Mucosa of descending colon (tissue), 3 donors: Measurements from ENCODE around the gene CNTNAP2. TPM values are rescaled to one million over a fixed set of nuclear protein-coding genes. Genes with fewer than 3 reads are reported as not detected.
A peak's percentile ranks its signal among the peaks of the same experiment; 100 is the strongest.

Experiments used
- ATAC-seq: fragments of 200-7000 bp; cut with Tn5 transposase; one replicate; pipeline ENCODE4 v1.9.1; 2020; ENCODE audit warnings: mild to moderate bottlenecking, moderate library complexity
- DNase-seq, 3 donors: peaks; one replicate each; pipeline ENCODE4 v3.0.0-alpha.2; 2020
- H3K36me3 ChIP-seq: fragments of 200-600 bp; one replicate; pipeline ENCODE4 v1.8.0; 2021; ENCODE audit warnings: low read depth, mild to moderate bottlenecking
- H3K4me1 ChIP-seq: fragments of 200-600 bp; one replicate; pipeline ENCODE4 v1.8.0; 2021; ENCODE audit warnings: low read depth, mild to moderate bottlenecking
- H3K4me3 ChIP-seq: fragments of 200-600 bp; one replicate; pipeline ENCODE4 v1.8.0; 2021; ENCODE audit warnings: mild to moderate bottlenecking
- H3K9me3 ChIP-seq: fragments of 200-600 bp; one replicate; pipeline ENCODE4 v1.8.0; 2021; ENCODE audit warnings: mild to moderate bottlenecking
- intact Hi-C, 2 donors: fragments of 100-400 bp; cut with DNase I in 1 of 2; cut with micrococcal nuclease in 1 of 2; formaldehyde crosslinking; loops; one replicate each; pipeline versions ENCODE4 v1.11.0 to v1.11.1; 2022; cut with DNase I, micrococcal nuclease
- total RNA-seq, 3 donors: library from RNA; stranded (reverse); fragmentation: NEBNext Ultra II Directional in 2 of 3; extraction: Animal tissue kit (Norgen Biotek cat#: 25700) in 2 of 3; gene quantifications; one replicate each; pipeline versions ENCODE4 v1.2.1 to v1.2.4, GENCODE V29; 2021 to 2023
- TF ChIP-seq, protein P1 (sequence below): fragments of 200-600 bp; IDR thresholded peaks from one replicate; pipeline ENCODE4 v1.8.0; 2022; ENCODE audit warnings: antibody characterized with exemption, mild to moderate bottlenecking
- donor health status: DM: no; HTN: no; CAD: no; lungs with moderate emphysema.
- donor health status: DM: no; HTN: no; CAD: no.
- donor health status: DM: no; HTN: yes; CAD: no.

CNTNAP2 gene
- total RNA-seq, 3 donors from 2014 or later = 3.1 to 5.9 (median 4.2) TPM

DNA sequence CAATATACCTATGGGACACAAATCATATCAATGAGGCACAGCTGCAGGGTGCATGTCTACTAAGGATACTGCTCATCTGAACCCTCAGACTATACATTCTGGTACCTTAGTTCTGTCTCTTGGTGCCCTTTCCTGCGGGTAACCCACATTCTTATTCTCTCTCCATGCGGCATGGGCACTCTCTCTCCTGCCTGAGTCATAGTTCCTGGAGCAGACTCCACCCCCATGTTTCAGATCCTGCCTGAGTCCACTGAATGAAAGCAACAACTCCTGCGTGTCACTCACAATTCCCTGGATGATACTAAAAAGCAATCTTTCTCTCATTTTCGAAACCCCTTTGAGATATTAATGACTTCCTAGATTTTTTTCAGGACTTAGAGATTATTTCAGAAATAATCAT, 1820.8 kb downstream of the CNTNAP2 start:
- no peaks in the 10 kb centered on the region for H3K9me3 ChIP-seq
- H3K4me3 ChIP-seq = no peak overlapping the region
- ATAC-seq = peak; percentile 24
- intact Hi-C loops = no loop called here
- H3K36me3 ChIP-seq = no peaks in the 10 kb centered on the region
- TF ChIP-seq, protein P1, sequence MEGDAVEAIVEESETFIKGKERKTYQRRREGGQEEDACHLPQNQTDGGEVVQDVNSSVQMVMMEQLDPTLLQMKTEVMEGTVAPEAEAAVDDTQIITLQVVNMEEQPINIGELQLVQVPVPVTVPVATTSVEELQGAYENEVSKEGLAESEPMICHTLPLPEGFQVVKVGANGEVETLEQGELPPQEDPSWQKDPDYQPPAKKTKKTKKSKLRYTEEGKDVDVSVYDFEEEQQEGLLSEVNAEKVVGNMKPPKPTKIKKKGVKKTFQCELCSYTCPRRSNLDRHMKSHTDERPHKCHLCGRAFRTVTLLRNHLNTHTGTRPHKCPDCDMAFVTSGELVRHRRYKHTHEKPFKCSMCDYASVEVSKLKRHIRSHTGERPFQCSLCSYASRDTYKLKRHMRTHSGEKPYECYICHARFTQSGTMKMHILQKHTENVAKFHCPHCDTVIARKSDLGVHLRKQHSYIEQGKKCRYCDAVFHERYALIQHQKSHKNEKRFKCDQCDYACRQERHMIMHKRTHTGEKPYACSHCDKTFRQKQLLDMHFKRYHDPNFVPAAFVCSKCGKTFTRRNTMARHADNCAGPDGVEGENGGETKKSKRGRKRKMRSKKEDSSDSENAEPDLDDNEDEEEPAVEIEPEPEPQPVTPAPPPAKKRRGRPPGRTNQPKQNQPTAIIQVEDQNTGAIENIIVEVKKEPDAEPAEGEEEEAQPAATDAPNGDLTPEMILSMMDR = no peak
- H3K4me1 ChIP-seq = no peaks in the 10 kb centered on the region
- DNase-seq = no peak

DNA sequence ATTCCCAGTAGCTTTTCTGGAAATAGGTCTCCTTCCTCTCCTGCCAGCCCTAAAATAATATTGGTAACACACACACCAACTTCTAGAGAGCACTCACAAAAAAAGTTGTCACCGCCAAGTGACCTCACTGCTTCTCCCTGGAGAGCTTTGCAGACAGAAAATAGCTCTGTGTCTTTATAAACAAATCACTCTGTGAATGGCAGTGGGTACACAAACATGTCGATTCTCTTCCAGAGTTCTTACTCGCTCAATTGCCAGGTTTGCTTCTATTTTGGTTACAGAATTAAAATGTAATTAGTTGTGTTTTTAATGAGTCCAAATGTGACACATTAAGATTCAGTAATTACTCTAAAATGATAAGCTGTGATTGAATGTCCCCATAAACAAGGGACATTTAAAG, 1824.8 kb downstream of the CNTNAP2 start:
- DNase-seq = no peak
- no peak for ATAC-seq
- no peaks in the 10 kb centered on the region for H3K9me3 ChIP-seq
- H3K36me3 ChIP-seq = no peaks in the 10 kb centered on the region
- TF ChIP-seq, protein P1 = no peak
- intact Hi-C loops = no loop called here
- H3K4me1 ChIP-seq = no peaks in the 10 kb centered on the region
- no peak overlapping the region for H3K4me3 ChIP-seq

DNA sequence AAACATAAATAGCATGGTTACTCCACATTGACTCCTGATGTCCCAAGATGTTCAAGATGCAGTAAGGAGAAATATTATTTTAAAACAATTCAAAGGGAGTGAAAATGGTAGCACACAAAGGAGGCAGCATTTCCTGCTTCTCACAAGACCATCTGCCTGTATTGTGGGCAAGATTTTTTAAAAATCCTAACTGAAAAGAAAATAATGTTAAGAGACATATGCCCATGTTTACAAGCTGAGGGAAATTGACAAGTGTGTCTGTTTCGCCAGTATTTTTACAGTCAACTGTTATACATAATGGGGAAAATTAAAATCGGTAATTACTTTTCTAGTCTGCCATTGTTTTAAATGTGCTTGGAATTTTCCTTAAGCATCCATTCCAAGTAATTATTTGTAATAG, 1827.7 kb downstream of the CNTNAP2 start:
- no peaks in the 10 kb centered on the region for H3K36me3 ChIP-seq
- no peaks in the 10 kb centered on the region for H3K4me1 ChIP-seq
- ATAC-seq = no peak
- no peak overlapping the region for H3K4me3 ChIP-seq
- no peaks in the 10 kb centered on the region for H3K9me3 ChIP-seq
- TF ChIP-seq, protein P1 = no peak
- intact Hi-C loops = no loop called here
- no peak for DNase-seq

DNA sequence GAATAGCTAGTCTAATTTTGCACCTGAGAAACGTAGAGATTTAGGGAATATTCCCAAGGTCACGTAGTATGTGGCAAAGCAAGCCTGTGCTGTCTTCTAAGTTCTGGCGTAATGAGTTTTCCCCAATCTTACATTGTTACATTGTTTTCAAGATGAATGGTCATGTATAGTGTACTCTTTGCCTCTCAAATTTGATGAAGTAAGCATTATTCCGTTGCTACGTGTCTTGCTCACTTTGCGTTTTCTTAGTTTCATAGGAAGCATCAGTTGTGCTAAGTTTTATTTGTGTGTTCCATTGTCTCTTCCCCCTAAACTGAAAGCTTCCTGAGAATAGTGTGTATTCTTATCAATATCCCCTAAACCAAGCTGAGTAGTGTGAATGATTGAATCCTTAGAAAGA, 1836.3 kb downstream of the CNTNAP2 start:
- DNase-seq (no peak), ATAC-seq (no peak)
- Histone ChIP-seq H3K36me3 (no peaks in the 10 kb centered on the region), H3K4me1 (no peaks in the 10 kb centered on the region), H3K9me3 (no peaks in the 10 kb centered on the region), H3K4me3 (no peak overlapping the region)
- intact Hi-C loops = no loop called here
- TF ChIP-seq, protein P1 = no peak

DNA sequence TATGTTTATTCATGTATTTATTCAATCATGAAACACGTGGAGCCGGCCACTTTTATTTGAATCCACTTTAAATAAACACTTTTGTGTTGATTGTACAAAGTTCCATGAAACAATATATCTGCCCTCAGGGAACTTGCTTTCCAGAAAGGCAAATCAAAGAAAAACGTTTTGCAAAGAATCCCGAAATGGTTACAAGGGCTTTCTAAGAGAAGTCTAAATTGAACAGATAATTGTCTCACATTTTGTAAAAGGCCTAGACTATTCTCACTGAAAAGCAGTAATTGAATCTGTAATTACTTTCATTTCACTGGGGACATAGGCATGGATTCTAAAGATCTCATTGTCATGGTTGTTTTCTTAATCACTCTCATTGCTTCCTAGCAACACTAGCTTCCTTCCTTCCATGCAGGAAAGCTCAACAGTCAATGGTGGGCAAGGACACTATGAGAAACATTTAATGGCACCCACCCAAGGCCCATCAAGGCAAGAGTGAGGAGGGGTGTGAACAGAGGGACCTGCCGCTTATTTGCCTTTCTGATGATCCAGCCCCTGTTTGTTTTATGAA, 1851.5 kb downstream of the CNTNAP2 start:
- intact Hi-C loops = no loop called here
- Histone ChIP-seq H3K4me3 (no peak overlapping the region), H3K36me3 (no peaks in the 10 kb centered on the region), H3K9me3 (no peaks in the 10 kb centered on the region), H3K4me1 (no peaks in the 10 kb centered on the region)
- no peak for ATAC-seq
- no peak for DNase-seq
- TF ChIP-seq, protein P1 = no peak

DNA sequence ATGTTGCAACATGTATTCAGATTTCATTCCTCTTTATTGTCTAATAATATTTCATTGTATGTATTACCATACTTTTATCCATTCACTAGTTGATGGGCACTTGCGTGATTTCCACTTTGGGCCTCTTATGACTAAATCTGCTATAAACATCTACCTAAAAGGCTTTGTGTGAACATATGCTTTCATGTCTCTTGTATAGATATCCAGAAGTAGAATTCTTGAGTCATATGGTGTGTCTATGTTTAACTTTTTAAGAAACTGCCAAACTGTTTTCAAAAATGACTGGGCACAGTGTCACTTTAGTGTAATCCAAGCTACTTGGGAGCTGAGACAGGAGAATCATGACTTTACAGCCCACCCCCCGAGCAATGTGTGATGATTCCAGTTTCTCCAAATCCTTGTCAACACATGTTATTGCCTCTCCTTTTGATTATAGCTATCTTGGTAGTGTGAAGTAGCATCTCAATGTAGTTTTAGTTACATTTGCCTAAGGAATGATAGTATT, 1855.1 kb downstream of the CNTNAP2 start:
- Histone ChIP-seq H3K4me1 (no peaks in the 10 kb centered on the region), H3K36me3 (no peaks in the 10 kb centered on the region), H3K4me3 (no peak overlapping the region), H3K9me3 (no peaks in the 10 kb centered on the region)
- intact Hi-C loops = no loop called here
- ATAC-seq (no peak), DNase-seq (no peak)
- TF ChIP-seq, protein P1 = no peak
